Endothelial cell of umbilical vein (primary cell): ENCODE results near the gene CLPX.

Experiments
- CTCF ChIP-seq, 2 donors: IDR thresholded peaks; 1 replicate in 1 of 2; 2 replicates in 1 of 2; pipeline ENCODE4 v1.5.1; 2011; ENCODE audit warnings: low read length in 2 of 2, mild to moderate bottlenecking in 2 of 2, moderate library complexity in 2 of 2, control low read depth in 1 of 2, inconsistent platforms in 1 of 2, low read depth in 1 of 2; ENCODE audit not compliant: insufficient read depth in 1 of 2; ENCODE audit errors: extremely low read depth in 1 of 2
- EZH2 ChIP-seq: IDR thresholded peaks from 2 replicates; pipeline ENCODE4 v1.6.1; 2012; ENCODE audit warnings: borderline replicate concordance, low read depth, mild to moderate bottlenecking, moderate library complexity, low read length, inconsistent platforms; ENCODE audit not compliant: severe bottlenecking
- FOS ChIP-seq: IDR thresholded peaks from 2 replicates; pipeline ENCODE4 v1.6.1; 2011; ENCODE audit warnings: mild to moderate bottlenecking, low read length, moderate library complexity, borderline replicate concordance; ENCODE audit not compliant: insufficient read depth
- MAX ChIP-seq: IDR thresholded peaks from 2 replicates; pipeline ENCODE4 v1.6.1; 2011; ENCODE audit not compliant: insufficient read depth, insufficient read length
- POLR2A ChIP-seq: IDR thresholded peaks from 2 replicates; pipeline ENCODE4 v1.6.1; 2012; ENCODE audit warnings: low read depth, mild to moderate bottlenecking, control low read depth, low read length

- TF ChIP-seq CTCF (IDR thresholded peaks at IDR 0.05; ENCODE audit: extremely low read depth in 1 of 2, insufficient read depth in 1 of 2, low read depth in 1 of 2, low read length in 2 of 2): no peak
- TF ChIP-seq EZH2: no peak
- no peak for TF ChIP-seq POLR2A
- TF ChIP-seq MAX: no peak
- TF ChIP-seq FOS: no peak
Observed at GRCh38 chr15:65182538-65182937, 2.6 kb downstream of the CLPX start.
